ENCODE results near the gene SLC39A2.

DNA sequence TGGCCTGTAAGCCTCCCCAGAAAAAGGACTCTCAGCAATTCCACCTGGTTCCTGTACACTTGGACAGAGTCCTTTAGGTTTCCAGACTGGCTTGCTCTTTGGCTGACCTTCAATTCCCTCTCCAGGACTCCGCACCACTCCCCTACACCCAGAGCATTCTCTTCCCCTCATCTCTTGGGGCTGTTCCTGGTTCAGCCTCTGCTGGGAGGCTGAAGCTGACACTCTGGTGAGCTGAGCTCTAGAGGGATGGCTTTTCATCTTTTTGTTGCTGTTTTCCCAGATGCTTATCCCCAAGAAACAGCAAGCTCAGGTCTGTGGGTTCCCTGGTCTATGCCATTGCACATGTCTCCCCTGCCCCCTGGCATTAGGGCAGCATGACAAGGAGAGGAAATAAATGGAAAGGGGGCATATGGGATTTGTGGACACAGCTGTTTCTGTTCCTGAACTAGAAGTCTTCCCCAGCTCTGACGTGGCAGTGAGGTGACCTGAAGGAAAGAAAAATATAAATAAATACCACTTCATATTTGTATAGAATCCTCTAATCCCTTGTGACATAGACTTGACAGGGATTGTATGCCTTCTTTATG, 44.4 kb downstream of the SLC39A2 start:
- no peak for TF ChIP-seq POLR2A (IDR thresholded peaks at IDR 0.05)
- TF ChIP-seq, protein P1, sequence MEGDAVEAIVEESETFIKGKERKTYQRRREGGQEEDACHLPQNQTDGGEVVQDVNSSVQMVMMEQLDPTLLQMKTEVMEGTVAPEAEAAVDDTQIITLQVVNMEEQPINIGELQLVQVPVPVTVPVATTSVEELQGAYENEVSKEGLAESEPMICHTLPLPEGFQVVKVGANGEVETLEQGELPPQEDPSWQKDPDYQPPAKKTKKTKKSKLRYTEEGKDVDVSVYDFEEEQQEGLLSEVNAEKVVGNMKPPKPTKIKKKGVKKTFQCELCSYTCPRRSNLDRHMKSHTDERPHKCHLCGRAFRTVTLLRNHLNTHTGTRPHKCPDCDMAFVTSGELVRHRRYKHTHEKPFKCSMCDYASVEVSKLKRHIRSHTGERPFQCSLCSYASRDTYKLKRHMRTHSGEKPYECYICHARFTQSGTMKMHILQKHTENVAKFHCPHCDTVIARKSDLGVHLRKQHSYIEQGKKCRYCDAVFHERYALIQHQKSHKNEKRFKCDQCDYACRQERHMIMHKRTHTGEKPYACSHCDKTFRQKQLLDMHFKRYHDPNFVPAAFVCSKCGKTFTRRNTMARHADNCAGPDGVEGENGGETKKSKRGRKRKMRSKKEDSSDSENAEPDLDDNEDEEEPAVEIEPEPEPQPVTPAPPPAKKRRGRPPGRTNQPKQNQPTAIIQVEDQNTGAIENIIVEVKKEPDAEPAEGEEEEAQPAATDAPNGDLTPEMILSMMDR (IDR thresholded peaks at IDR 0.05): no peak
- no peak for TF ChIP-seq EP300 (IDR thresholded peaks at IDR 0.05; ENCODE audit: low read depth)

Measured in transverse colon (tissue), 3 donors.